Activated CD4-positive, alpha-beta T cell treated with anti-CD3 and anti-CD28 coated beads for 48 hours (primary cell): ENCODE results near the gene KCNK17.

Experiments
- DNase-seq: peaks from one replicate; pipeline ENCODE4 v3.0.0-alpha.2; 2020

Gene KCNK17

DNA sequence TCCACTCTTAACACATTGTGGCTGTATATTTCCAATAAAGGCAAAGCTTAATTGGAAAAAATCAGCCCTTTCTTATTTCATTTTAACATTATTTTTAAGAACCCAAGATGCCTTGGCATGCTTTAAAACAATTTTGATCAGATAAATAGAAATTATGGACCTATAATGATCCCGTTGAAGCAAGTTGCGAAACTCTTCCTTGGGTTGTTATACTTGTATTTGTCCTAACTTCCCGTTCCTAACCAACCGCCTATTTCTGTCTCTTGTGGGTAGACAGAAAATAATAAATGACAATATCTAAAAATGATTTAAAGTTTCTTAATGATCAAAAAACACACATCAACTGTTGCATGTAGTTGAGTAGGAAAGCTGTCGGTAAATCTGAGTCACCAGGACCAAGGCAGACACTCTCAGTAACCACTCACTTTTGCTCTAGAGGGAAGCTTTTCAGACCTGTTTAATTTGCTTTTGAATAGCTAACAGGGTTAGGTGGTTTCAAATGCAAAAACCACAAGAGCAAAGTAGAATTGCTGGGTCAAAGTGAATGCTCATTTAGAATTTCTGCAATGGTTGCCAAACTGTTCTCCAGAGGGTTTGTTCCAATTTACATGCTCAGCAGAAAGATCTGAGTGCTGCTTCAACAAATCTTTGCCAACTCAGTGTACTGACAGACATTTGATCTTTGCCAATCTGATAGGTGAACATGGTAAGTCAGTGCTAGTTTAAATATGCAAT, 50.7 kb downstream of the KCNK17 start:
- DNase-seq, result peak; percentile 21

- no peak for DNase-seq
Observed at GRCh38 chr6:39261751-39262150, 52.5 kb downstream of the KCNK17 start.

- DNase-seq, result no peak
Observed at GRCh38 chr6:39260953-39261352, 53.3 kb downstream of the KCNK17 start.

GRCh38 chr6:39260456-39260855, 53.8 kb downstream of the KCNK17 start:
- DNase-seq, result no peak

- DNase-seq, result no peak
Observed at GRCh38 chr6:39256294-39256940, 57.8 kb downstream of the KCNK17 start.

DNA sequence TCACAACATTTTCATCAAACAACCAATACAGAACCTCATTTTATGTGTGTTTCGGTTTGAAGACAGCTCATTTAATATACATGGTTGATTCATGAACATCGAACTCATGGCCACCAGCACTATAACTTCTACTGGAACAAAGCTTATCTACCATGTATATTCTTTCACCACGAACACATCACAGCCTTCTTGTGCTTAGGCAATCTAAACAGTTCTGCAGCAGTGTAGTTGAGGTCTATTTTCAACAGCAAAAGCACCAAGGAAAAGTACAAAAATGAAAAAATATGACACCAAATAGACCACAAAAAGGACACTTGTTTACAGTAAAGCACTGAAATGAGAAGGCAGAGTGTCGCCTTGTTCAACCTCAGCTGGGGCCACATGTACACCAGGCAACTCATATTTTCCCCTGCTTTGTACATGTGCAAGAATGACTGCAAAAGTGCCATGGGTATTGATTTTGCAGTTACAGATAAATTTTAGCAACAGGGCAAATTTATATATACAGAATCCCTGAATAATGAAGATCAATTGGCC, 59.2 kb downstream of the KCNK17 start:
- no peak for DNase-seq

- no peak for DNase-seq
Observed at GRCh38 chr6:39251406-39251805, 62.8 kb downstream of the KCNK17 start.

DNA sequence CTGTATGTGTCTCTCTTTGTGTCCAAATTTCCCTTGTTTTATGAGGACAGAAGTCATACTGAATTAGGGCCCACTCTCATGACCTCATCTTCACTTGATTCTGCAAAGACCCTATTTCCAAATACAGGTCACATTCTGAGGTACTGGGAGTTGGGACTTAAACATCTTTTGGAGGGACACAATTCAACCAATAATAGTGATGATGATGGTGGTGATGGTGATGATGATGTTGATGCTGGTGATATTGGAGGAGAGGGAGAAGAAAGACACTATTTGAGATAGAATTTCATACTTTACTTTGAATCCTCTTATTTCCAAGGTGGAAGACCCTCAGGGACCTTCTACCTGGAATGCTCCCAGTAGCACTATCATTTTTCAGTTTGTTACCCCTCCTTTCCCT, 63.7 kb downstream of the KCNK17 start:
- no peak for DNase-seq

DNA sequence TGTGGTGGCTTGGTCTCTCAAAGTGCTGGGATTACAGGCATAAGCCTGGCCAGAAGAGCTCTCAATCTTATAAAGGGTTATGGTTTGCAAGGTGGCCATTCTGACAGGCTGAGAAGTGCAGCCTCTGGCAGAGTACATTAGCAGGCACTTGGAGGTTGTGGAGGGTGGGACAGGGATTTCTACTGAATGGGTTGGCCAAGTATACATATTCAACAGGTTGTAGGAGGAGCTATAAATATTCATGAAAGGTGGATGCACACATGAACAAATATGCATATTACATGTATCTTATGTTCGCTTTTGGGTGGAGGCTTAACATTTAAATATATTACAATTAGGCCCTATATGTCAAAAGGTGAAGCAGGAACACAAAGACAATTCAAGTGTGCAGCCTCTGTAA, 64.9 kb downstream of the KCNK17 start:
- DNase-seq, result no peak
